ENCODE measurements around the gene TNFAIP8L2. TPM values are rescaled to one million over a fixed set of nuclear protein-coding genes. Genes with fewer than 3 reads are reported as not detected.

The TNFAIP8L2 gene
- total and polyA plus RNA-seq, 2 experiments from 2014 or later: 0.20 to 0.45 TPM

DNA sequence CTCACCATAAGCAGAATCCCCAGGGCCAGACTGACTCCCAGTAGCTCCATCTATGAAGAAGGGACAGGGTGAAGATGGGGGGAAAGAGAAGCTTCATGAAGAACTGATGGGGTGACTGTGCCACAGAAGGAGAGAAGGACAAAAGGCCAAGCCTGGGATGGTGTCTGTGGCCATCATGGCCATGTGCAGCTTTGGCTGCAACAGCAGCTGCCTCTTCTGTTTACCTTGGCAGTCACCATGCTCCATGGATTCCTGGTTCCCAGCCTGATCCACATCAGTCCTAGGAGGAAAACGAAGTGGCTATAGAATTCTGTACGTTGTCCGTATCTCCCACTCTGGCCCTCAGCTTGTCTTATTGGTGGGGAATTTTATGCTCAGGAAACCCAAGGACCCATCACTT is 22.1 kb upstream of the TNFAIP8L2 start:
- Histone ChIP-seq H3K27me3 (peaks cover 12% of the 10 kb centered on the region), H3K27ac (no peak overlapping the region), H3K9me3 (ENCODE audit: low read depth) (no peaks in the 10 kb centered on the region), H3K4me1 (ENCODE audit: low read depth) (peaks cover 4% of the 10 kb centered on the region), H3K36me3 (peaks cover 11% of the 10 kb centered on the region), H3K4me3 (no peak overlapping the region)
- TF ChIP-seq, protein P1, sequence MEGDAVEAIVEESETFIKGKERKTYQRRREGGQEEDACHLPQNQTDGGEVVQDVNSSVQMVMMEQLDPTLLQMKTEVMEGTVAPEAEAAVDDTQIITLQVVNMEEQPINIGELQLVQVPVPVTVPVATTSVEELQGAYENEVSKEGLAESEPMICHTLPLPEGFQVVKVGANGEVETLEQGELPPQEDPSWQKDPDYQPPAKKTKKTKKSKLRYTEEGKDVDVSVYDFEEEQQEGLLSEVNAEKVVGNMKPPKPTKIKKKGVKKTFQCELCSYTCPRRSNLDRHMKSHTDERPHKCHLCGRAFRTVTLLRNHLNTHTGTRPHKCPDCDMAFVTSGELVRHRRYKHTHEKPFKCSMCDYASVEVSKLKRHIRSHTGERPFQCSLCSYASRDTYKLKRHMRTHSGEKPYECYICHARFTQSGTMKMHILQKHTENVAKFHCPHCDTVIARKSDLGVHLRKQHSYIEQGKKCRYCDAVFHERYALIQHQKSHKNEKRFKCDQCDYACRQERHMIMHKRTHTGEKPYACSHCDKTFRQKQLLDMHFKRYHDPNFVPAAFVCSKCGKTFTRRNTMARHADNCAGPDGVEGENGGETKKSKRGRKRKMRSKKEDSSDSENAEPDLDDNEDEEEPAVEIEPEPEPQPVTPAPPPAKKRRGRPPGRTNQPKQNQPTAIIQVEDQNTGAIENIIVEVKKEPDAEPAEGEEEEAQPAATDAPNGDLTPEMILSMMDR (IDR thresholded peaks at IDR 0.05; ENCODE audit: low read depth, low read length): no peak
- DNase-seq (ENCODE audit: low read depth in 1 of 2, low spot score in 1 of 2): no peak

DNA sequence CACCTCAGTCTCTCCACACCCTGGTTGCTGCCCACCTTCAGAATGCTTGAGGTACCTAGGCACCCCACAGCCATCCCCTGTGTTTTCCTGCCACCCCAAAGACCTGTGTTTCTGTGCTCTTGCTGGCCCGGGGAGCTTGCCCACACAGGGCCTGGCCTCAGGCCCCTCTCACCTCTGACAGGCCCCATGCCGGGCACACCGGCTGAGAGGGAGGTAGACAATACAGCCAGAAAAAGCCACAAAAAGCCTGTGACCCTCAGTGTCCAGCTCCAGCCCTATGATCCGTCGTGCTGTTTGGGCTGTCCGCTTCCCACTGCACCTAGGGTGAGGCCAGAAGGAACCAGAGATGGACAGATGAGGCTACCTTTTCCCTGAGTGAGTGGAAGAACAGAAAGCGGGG is 21.5 kb upstream of the TNFAIP8L2 start:
- no peak for DNase-seq (ENCODE audit: low read depth in 1 of 2, low spot score in 1 of 2)
- Histone ChIP-seq H3K27me3 (peaks cover 12% of the 10 kb centered on the region), H3K4me3 (no peak overlapping the region), H3K9me3 (ENCODE audit: low read depth) (no peaks in the 10 kb centered on the region), H3K27ac (no peak overlapping the region), H3K36me3 (peaks cover 14% of the 10 kb centered on the region), H3K4me1 (ENCODE audit: low read depth) (peaks cover 2% of the 10 kb centered on the region)
- TF ChIP-seq, protein P1 (IDR thresholded peaks at IDR 0.05; ENCODE audit: low read depth, low read length): no peak

DNA sequence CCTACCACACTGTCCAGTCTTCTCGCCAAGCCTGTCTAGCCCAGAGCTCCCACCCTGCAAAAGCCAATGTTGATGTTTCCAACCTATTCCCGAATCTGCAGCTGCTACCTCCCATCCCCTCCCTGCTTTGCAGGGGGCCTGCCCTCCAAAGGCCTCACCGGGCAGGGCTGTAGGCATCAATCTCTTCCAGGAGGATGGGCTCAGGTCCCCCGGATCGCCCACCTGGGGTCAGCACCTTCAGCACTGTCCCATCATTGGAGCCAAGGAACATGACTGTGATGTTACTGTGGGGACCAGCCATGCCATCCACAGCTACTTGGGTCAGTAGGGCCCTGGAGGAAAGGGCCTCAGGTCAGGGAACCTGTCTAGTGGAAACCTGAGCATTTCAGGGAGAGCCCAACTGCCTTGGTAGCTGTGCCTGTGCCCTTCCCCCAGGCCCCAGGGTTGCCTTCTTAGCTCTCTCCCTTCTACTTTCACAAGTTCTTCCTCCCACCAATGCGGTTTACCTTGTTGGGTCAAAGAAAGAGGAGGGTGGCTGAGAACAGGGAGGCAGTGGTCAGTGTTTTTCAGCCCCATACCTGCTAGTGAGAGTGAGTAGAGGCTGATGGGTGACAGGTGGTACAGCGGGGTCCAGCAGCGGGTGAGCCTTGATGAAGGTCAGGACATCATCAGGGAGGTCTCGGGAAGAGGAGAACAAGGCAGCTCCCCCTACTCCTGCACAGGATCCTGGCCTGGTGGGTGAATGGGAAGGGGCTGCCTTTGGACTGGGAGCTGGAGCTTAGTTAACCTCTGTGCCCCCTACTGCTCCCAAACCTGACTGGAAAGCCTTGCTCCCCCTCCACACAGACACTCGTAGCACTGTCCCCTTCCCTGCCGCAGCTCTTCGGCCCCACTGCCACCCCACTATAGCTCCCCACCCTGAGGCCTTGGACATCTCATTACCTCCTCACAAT is 20.7 kb upstream of the TNFAIP8L2 start:
- Histone ChIP-seq H3K4me1 (ENCODE audit: low read depth) (peaks cover 2% of the 10 kb centered on the region), H3K9me3 (ENCODE audit: low read depth) (no peaks in the 10 kb centered on the region), H3K36me3 (peaks cover 14% of the 10 kb centered on the region), H3K27ac (no peak overlapping the region), H3K27me3 (peaks cover 12% of the 10 kb centered on the region), H3K4me3 (no peak overlapping the region)
- DNase-seq (ENCODE audit: low read depth in 1 of 2, low spot score in 1 of 2): no peak
- TF ChIP-seq, protein P1 (IDR thresholded peaks at IDR 0.05; ENCODE audit: low read depth, low read length): no peak

DNA sequence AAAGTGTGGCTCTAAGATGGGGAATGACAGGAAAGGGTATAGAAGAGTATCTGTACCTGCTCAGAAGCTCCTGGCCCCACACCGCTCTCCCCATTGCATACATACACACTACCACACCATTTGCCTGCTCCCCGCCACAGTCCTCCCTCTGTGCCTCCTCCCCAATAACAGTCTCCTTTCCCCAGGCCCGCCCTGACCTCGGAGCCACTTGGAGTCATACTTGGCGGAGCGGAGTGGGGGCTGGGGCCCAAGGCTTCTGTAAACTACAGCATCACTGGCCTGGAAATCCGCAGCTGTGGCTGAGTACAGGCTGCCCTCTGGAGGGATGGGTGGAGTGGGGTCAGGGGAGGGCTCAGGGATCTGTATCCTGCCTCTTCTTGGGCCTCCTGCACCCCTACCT is 18.7 kb upstream of the TNFAIP8L2 start:
- H3K27me3 ChIP-seq: peaks cover 5% of the 10 kb centered on the region
- H3K27ac ChIP-seq: no peak overlapping the region
- H3K4me3 ChIP-seq: no peak overlapping the region
- peaks cover 14% of the 10 kb centered on the region for H3K36me3 ChIP-seq
- DNase-seq (ENCODE audit: low read depth in 1 of 2, low spot score in 1 of 2): no peak
- TF ChIP-seq, protein P1 (IDR thresholded peaks at IDR 0.05; ENCODE audit: low read depth, low read length): no peak
- no peaks in the 10 kb centered on the region for H3K9me3 ChIP-seq (ENCODE audit: low read depth)
- peaks cover 6% of the 10 kb centered on the region for H3K4me1 ChIP-seq (ENCODE audit: low read depth)

DNA sequence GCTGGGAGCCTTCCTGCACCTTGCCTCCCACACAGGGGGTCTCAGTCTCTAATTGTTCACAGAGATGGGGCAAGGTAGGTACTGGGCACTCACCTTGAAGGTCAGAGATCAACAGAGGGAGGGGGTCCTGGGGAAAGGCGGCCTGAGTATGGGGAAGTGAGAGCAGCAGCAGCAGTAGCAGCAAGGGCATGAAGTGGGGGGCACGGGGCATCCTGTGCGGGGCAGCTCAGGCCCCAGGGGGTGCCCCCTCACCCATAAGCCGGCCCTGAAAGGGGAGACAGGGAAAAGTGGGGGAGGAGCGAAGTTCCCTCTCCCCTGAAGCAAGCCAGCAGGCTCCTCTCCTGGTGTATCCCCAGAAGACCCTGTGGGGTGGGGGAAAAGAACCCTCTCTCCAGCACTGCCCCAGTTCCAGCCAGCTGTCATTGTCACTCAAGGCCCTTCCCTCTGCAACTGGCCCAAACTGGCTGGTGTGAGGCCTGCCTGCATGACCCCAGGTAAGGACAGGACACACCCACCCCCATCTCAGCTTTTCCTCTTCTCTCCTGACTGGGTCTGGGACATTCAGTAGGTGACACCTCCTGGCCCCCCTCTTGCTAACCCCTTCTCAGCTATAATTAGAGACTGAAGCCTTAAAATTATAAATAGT is 13.9 kb upstream of the TNFAIP8L2 start:
- H3K27ac ChIP-seq: peak overlapping the region; percentile 82
- no peak overlapping the region for H3K4me3 ChIP-seq
- H3K9me3 ChIP-seq (ENCODE audit: low read depth): no peaks in the 10 kb centered on the region
- peaks cover 3% of the 10 kb centered on the region for H3K36me3 ChIP-seq
- H3K4me1 ChIP-seq (ENCODE audit: low read depth): peaks cover 35% of the 10 kb centered on the region
- DNase-seq (ENCODE audit: low read depth in 1 of 2, low spot score in 1 of 2): no peak
- TF ChIP-seq, protein P1 (IDR thresholded peaks at IDR 0.05; ENCODE audit: low read depth, low read length): no peak
- no peaks in the 10 kb centered on the region for H3K27me3 ChIP-seq
